H9 (cell line): ENCODE results near the gene AFF2. TPM values are rescaled to one million over a fixed set of nuclear protein-coding genes. Genes with fewer than 3 reads are reported as not detected.

Experiments
- DNase-seq: peaks from one replicate; pipeline ENCODE4 v3.0.0-alpha.2; 2017
- H2AFZ ChIP-seq: one replicate; pipeline ENCODE4 v1.6.1; 2013; ENCODE audit warnings: mild to moderate bottlenecking, low read length, control low read depth, moderate library complexity
- H2AK5ac ChIP-seq: 2 replicates; pipeline ENCODE4 v1.6.1; 2013; ENCODE audit warnings: low read length, control low read depth, mixed read lengths; ENCODE audit not compliant: insufficient read length
- H2BK120ac ChIP-seq: one replicate; pipeline ENCODE4 v1.6.1; 2013; ENCODE audit warnings: low read depth, mild to moderate bottlenecking, low read length, control low read depth, inconsistent platforms; ENCODE audit not compliant: poor library complexity, severe bottlenecking
- H2BK12ac ChIP-seq: 2 replicates; pipeline ENCODE4 v1.6.1; 2013; ENCODE audit warnings: low read length, control low read depth, mixed read lengths, low read depth; ENCODE audit not compliant: insufficient read length
- H2BK15ac ChIP-seq: 2 replicates; pipeline ENCODE4 v1.6.1; 2013; ENCODE audit warnings: low read depth, low read length, control low read depth
- H2BK20ac ChIP-seq: one replicate; pipeline ENCODE4 v1.6.1; 2013; ENCODE audit warnings: low read depth, mild to moderate bottlenecking, low read length, control low read depth, inconsistent platforms; ENCODE audit not compliant: poor library complexity, severe bottlenecking
- H2BK5ac ChIP-seq: 2 replicates; pipeline ENCODE4 v1.6.1; 2013; ENCODE audit warnings: low read length, control low read depth, mixed read lengths; ENCODE audit not compliant: insufficient read length
- H3K14ac ChIP-seq: 2 replicates; pipeline ENCODE4 v1.6.1; 2013; ENCODE audit warnings: low read length, control low read depth; ENCODE audit not compliant: insufficient read depth
- H3K18ac ChIP-seq: 2 replicates; pipeline ENCODE4 v1.6.1; 2013; ENCODE audit warnings: low read depth, mild to moderate bottlenecking, mixed read lengths, low read length, control low read depth; ENCODE audit not compliant: insufficient read length
- H3K23ac ChIP-seq: 2 replicates; pipeline ENCODE4 v1.6.1; 2013; ENCODE audit warnings: low read length, control low read depth, mixed read lengths, low read depth; ENCODE audit not compliant: insufficient read length
- H3K23me2 ChIP-seq: 2 replicates; pipeline ENCODE4 v1.6.1; 2013; ENCODE audit warnings: low read depth, mild to moderate bottlenecking, mixed read lengths, low read length, control low read depth; ENCODE audit not compliant: insufficient read length, poor library complexity, severe bottlenecking
- H3K27ac ChIP-seq: 2 replicates; pipeline ENCODE4 v1.5.1; 2013; ENCODE audit warnings: low read length, control low read depth, mixed read lengths, low read depth; ENCODE audit not compliant: insufficient read length
- H3K27me3 ChIP-seq: 2 replicates; pipeline ENCODE4 v1.6.1; 2013; ENCODE audit warnings: low read length, control low read depth, inconsistent platforms; ENCODE audit not compliant: insufficient read depth
- H3K4ac ChIP-seq: 2 replicates; pipeline ENCODE4 v1.6.1; 2013; ENCODE audit warnings: low read depth, mild to moderate bottlenecking, control low read depth, inconsistent platforms, low read length, moderate library complexity
- H3K4me1 ChIP-seq: 2 replicates; pipeline ENCODE4 v1.6.1; 2013; ENCODE audit warnings: low read length, control low read depth, inconsistent platforms; ENCODE audit not compliant: insufficient read depth
- H3K4me2 ChIP-seq: 2 replicates; pipeline ENCODE4 v1.6.1; 2013; ENCODE audit warnings: low read length, control low read depth, mixed read lengths; ENCODE audit not compliant: insufficient read length, insufficient read depth
- H3K56ac ChIP-seq: 2 replicates; pipeline ENCODE4 v1.6.1; 2013; ENCODE audit warnings: low read depth, mild to moderate bottlenecking, mixed read lengths, low read length, control low read depth; ENCODE audit not compliant: insufficient read length
- H3K79me1 ChIP-seq: 2 replicates; pipeline ENCODE4 v1.6.1; 2013; ENCODE audit warnings: low read depth, mild to moderate bottlenecking, moderate library complexity, low read length, control low read depth, inconsistent platforms; ENCODE audit not compliant: insufficient read depth, poor library complexity, severe bottlenecking
- H3K79me2 ChIP-seq: 2 replicates; pipeline ENCODE4 v1.6.1; 2013; ENCODE audit warnings: low read length, control low read depth, inconsistent platforms; ENCODE audit not compliant: insufficient read depth
- H3K9ac ChIP-seq: 2 replicates; pipeline ENCODE4 v1.6.1; 2013; ENCODE audit warnings: low read length, control low read depth, mixed read lengths; ENCODE audit not compliant: insufficient read length; ENCODE audit errors: extremely low read depth
- H3K9me3 ChIP-seq: one replicate; pipeline ENCODE4 v1.6.1; 2013; ENCODE audit warnings: low read depth, low read length, inconsistent platforms; ENCODE audit not compliant: control insufficient read depth
- H3T11ph ChIP-seq: one replicate; pipeline ENCODE4 v1.6.1; 2013; ENCODE audit warnings: mild to moderate bottlenecking, low read length, control low read depth, inconsistent platforms
- H4K20me1 ChIP-seq: one replicate; pipeline ENCODE4 v1.6.1; 2013; ENCODE audit not compliant: control insufficient read depth, insufficient read length, insufficient read depth
- H4K5ac ChIP-seq: 2 replicates; pipeline ENCODE4 v1.6.1; 2013; ENCODE audit warnings: low read depth, mild to moderate bottlenecking, mixed read lengths, low read length, control low read depth; ENCODE audit not compliant: insufficient read length
- H4K8ac ChIP-seq: replicated peaks from 2 replicates; pipeline ENCODE4 v1.6.1; 2013; ENCODE audit warnings: low read length, control low read depth, mixed read lengths, low read depth; ENCODE audit not compliant: insufficient read length
- H4K91ac ChIP-seq: 2 replicates; pipeline ENCODE4 v1.6.1; 2013; ENCODE audit warnings: low read depth, mild to moderate bottlenecking, moderate library complexity, mixed read lengths, low read length, control low read depth; ENCODE audit not compliant: insufficient read length
- H3K27ac Mint-ChIP-seq, 3 experiments: 2 replicates in 2 of 3; 3 replicates in 1 of 3; pipeline ENCODE4 v1.8.0; 2020 to 2021; ENCODE audit warnings: mixed read lengths in 3 of 3, mild to moderate bottlenecking in 1 of 3, moderate library complexity in 1 of 3
- H3K27me3 Mint-ChIP-seq: 2 replicates; pipeline ENCODE4 v1.8.0; 2021; ENCODE audit warnings: low read depth, mild to moderate bottlenecking, moderate library complexity, mixed read lengths
- H3K36me3 Mint-ChIP-seq, 3 experiments: 2 replicates in 2 of 3; 3 replicates in 1 of 3; pipeline ENCODE4 v1.8.0; 2020 to 2021; ENCODE audit warnings: low read depth in 3 of 3, mixed read lengths in 3 of 3; ENCODE audit not compliant: insufficient read depth in 1 of 3
- H3K4me1 Mint-ChIP-seq, 2 experiments: 2 replicates each; pipeline ENCODE4 v1.8.0; 2020; ENCODE audit warnings: mixed read lengths in 2 of 2
- H3K4me3 Mint-ChIP-seq, 2 experiments: 2 replicates in 1 of 2; 3 replicates in 1 of 2; pipeline ENCODE4 v1.8.0; 2020 to 2021; ENCODE audit warnings: mild to moderate bottlenecking in 2 of 2, mixed read lengths in 2 of 2, moderate library complexity in 1 of 2
- H3K9me3 Mint-ChIP-seq, 2 experiments: 2 replicates in 1 of 2; 3 replicates in 1 of 2; pipeline ENCODE4 v1.8.0; 2020; ENCODE audit warnings: mild to moderate bottlenecking in 2 of 2, mixed read lengths in 2 of 2, moderate library complexity in 1 of 2
- CTCF ChIP-seq: fragments of 200-600 bp; sonication (generic); conservative IDR thresholded peaks from 3 replicates; pipeline ENCODE4 v1.8.0; 2021; ENCODE audit warnings: antibody characterized with exemption, mild to moderate bottlenecking
- WGBS: extraction: QIAGEN DNeasy Blood & Tissue Kit; methylation state at CpG from one replicate; pipeline ENCODE4 v1.1.7; 2013; ENCODE audit warnings: missing lambda C conversion rate, low lambda C conversion rate, mixed read lengths; ENCODE audit not compliant: insufficient read length; ENCODE audit errors: extremely low coverage; 5-methylcytosine and 5-hydroxymethylcytosine counted together
- total RNA-seq: library from RNA; stranded (reverse); gene quantifications from 2 replicates; pipeline ENCODE4 v1.2.1, GENCODE V29; 2021

Gene AFF2
- total RNA-seq, 1 experiment from 2014 or later = 14.6 TPM

- no peaks in the 10 kb centered on the region for H3K27me3 Mint-ChIP-seq
- no CpG with 5 or more reads among the region's 6 CpGs for WGBS
- peaks cover 0 to 6% (median 3%) of the 10 kb centered on the region in 3 experiments; a peak in 4 of 7 replicates for H3K36me3 Mint-ChIP-seq
- Histone ChIP-seq H2BK5ac (no peak overlapping the region), H3K9me3 (peaks cover 61% of the 10 kb centered on the region), H3T11ph (no peak overlapping the region), H3K18ac (no peak overlapping the region), H3K27me3 (no peaks in the 10 kb centered on the region), H3K56ac (no peak overlapping the region), H4K20me1 (no peaks in the 10 kb centered on the region), H3K23ac (no peak overlapping the region), H2BK12ac (no peak overlapping the region), H3K4me1 (no peaks in the 10 kb centered on the region), H2BK120ac (no peak overlapping the region), H3K79me2 (no peaks in the 10 kb centered on the region), H3K9ac (no peak overlapping the region), H2AFZ (no peak overlapping the region), H4K91ac (no peak overlapping the region), H3K79me1 (no peaks in the 10 kb centered on the region), H3K27ac (no peak overlapping the region), H2BK15ac (no peak overlapping the region), H3K4me2 (no peak overlapping the region), H3K23me2 (no peaks in the 10 kb centered on the region), H4K8ac (no peak overlapping the region), H4K5ac (no peak overlapping the region), H2AK5ac (no peak overlapping the region), H3K14ac (no peak overlapping the region), H3K4ac (no peak overlapping the region), H2BK20ac (no peak overlapping the region)
- peaks cover 47 to 50% of the 10 kb centered on the region in 2 experiments for H3K9me3 Mint-ChIP-seq
- no peak for TF ChIP-seq CTCF
- no peak overlapping the region for H3K27ac Mint-ChIP-seq
- no peak for DNase-seq
- H3K4me1 Mint-ChIP-seq = peaks cover 8 to 9% of the 10 kb centered on the region in 2 experiments
- no peak overlapping the region for H3K4me3 Mint-ChIP-seq
Measured at GRCh38 chrX:148588649-148589310, 88.4 kb downstream of the AFF2 start.
